Spleen (tissue), 3 donors: ENCODE measurements around the gene TTC39B.

Experiments used
- POLR2A ChIP-seq, 3 donors: fragments of 450-650 bp; IDR thresholded peaks; one replicate each; pipeline ENCODE4 v1.5.1; 2017; ENCODE audit warnings: antibody characterized with exemption in 3 of 3, mild to moderate bottlenecking in 1 of 3
- POLR2AphosphoS5 ChIP-seq, 3 donors: sonication (generic); formaldehyde crosslinking; IDR thresholded peaks; one replicate each; pipeline ENCODE4 v1.5.1; 2017; ENCODE audit warnings: antibody characterized with exemption in 3 of 3

DNA sequence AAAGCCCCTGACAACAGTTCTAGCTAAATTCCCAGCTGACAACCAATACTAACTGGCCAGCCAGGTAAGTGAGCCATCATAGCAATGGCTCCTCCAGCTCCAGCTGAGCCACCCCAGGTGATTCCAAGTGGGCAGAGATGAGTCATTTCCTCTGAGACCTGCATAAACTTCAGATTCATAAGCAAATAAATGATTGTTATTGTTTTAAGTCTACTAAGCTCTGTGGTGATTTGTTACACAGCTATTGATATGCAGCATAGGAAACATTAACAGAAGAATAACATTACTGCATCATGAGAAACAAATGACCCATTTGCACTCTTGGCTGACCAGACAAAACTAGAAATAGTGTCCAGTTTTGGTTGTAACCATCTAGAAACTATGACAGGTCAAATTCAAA is 60.3 kb downstream of the TTC39B start:
- TF ChIP-seq POLR2AphosphoS5 (IDR thresholded peaks at IDR 0.05) (no peak), POLR2A (IDR thresholded peaks at IDR 0.05) (no peak)
